ENCODE data around the gene IGFBP3.

Gene IGFBP3

DNA sequence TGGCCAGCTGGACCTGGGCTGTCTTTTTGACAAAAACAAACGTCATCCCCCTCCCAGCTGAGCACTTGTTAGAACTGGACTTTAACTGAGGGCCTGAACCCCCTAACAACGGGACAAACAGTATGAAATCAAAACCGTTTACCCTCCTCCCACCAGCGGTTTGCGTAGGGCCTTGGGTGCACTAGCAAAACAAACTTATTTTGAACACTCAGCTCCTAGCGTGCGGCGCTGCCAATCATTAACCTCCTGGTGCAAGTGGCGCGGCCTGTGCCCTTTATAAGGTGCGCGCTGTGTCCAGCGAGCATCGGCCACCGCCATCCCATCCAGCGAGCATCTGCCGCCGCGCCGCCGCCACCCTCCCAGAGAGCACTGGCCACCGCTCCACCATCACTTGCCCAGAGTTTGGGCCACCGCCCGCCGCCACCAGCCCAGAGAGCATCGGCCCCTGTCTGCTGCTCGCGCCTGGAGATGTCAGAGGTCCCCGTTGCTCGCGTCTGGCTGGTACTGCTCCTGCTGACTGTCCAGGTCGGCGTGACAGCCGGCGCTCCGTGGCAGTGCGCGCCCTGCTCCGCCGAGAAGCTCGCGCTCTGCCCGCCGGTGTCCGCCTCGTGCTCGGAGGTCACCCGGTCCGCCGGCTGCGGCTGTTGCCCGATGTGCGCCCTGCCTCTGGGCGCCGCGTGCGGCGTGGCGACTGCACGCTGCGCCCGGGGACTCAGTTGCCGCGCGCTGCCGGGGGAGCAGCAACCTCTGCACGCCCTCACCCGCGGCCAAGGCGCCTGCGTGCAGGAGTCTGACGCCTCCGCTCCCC, 32.7 kb downstream of the IGFBP3 start, which contains the start of gene IGFBP1:
Gene IGFBP1, plus strand, starts transcription at position 304 of the 808 bp plus-strand sequence. Its CDS starts 165 bp downstream, at position 469.
- peaks cover 9% of the 10 kb centered on the region for H3K27me3 ChIP-seq (ENCODE audit: control insufficient read depth, insufficient read depth, low read length)
- no peak within 1 kb of the TSS for H3K9ac ChIP-seq (ENCODE audit: low read length)
- no peaks in the 10 kb centered on the region for H3K4me1 ChIP-seq (ENCODE audit: control insufficient read depth, insufficient read depth, low read length)
- H3K4me3 ChIP-seq (ENCODE audit: low read length): peak within 1 kb of the TSS; percentile 48
- no peaks in the 10 kb centered on the region for H3K36me3 ChIP-seq (ENCODE audit: control insufficient read depth, insufficient read depth, low read length)
- H3K27ac ChIP-seq (ENCODE audit: low read depth, low read length): no peak within 1 kb of the TSS

DNA sequence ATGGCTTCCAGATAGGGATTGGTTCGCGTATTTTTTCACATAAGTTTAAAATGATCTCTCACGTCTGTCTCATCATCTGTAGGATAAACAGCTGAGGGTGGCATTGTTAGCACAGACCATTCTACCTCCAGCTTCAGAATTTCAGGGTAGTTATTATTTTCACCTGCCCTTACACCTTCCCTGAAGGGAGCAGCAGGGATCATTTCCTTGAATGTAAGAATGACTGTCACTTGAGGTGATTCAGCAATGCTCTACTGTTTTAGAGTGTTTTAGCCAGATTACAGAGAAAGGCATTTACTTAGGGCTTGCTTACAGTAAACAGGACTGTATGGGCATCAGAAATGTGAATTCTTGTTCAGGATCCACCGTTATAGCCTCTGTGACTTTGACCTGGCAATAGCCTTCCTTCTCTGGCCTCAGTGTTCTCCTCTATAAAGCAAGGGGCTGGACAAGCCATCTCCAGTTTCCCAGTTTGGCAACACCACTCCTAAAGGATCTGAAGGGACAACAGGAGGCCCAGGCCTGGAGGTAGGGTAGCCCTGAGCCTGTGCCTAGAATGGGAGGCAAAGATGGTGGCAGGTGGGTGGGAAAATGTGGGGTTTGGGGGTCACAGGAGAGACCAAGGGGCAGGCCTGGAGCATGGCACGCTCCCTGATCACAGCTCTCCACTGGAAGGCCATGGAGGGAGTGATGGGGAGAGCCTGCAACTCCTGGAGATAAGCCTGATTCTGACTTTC, 34.0 kb downstream of the IGFBP3 start:
- Histone ChIP-seq H3K9ac (ENCODE audit: low read length) (no peak overlapping the region), H3K27ac (ENCODE audit: low read depth, low read length) (no peak overlapping the region), H3K4me1 (ENCODE audit: control insufficient read depth, insufficient read depth, low read length) (no peaks in the 10 kb centered on the region), H3K36me3 (ENCODE audit: control insufficient read depth, insufficient read depth, low read length) (no peaks in the 10 kb centered on the region), H3K27me3 (ENCODE audit: control insufficient read depth, insufficient read depth, low read length) (peaks cover 9% of the 10 kb centered on the region), H3K4me3 (ENCODE audit: low read length) (no peak overlapping the region)

DNA sequence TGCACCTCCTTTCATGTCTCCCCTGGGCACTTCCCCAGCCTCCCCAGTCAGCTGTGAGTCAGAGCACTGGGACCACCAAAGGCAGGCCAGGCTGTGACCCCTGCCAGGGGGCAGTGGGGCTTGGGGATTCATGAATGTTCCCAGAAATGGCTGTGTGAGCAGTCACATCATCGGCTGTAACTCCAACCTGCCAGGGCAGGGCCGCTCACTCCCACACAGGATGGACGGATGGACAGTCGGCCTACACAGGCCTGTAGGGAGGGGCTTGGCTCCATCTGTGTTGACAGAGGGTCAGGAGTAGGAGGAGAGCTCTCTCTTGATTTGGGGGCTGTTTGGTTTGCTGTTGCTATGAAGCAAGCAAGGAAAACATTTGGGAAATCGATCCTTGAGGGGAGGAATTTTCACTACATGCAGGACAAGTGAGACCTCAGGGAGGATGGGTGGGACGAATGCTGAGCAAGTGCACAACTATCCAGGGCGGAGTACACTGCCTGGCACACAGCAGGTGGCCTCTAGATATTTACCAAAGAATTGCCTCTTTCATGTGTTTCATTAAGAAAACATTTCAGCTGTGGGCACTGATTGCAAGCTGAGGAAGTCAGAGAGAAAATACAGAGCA, 35.7 kb downstream of the IGFBP3 start:
- H3K9ac ChIP-seq (ENCODE audit: low read length): no peak overlapping the region
- no peaks in the 10 kb centered on the region for H3K4me1 ChIP-seq (ENCODE audit: control insufficient read depth, insufficient read depth, low read length)
- no peak overlapping the region for H3K4me3 ChIP-seq (ENCODE audit: low read length)
- peaks cover 9% of the 10 kb centered on the region for H3K27me3 ChIP-seq (ENCODE audit: control insufficient read depth, insufficient read depth, low read length)
- H3K27ac ChIP-seq (ENCODE audit: low read depth, low read length): no peak overlapping the region
- H3K36me3 ChIP-seq (ENCODE audit: control insufficient read depth, insufficient read depth, low read length): no peaks in the 10 kb centered on the region

DNA sequence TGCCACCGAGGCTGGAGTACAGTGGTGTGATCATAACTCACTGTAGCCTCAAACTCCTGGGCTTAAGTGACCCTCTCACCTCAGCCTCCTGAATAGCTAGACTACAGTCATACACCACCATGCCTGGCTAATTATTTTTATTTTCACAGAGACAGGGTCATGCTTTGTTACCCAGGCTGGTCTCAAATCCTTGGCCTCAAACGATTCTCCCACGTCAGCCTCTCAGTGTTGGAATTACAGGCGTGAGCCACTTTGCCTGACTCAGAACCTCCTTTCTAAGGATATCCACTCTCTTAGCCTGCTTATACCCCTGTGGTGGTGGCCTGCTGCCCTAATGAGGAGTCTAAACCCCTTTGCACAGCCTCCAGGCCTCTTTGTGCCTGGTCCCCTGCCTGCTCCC, 36.9 kb downstream of the IGFBP3 start:
- H3K9ac ChIP-seq (ENCODE audit: low read length): no peak overlapping the region
- no peak overlapping the region for H3K4me3 ChIP-seq (ENCODE audit: low read length)
- H3K27ac ChIP-seq (ENCODE audit: low read depth, low read length): no peak overlapping the region
- peaks cover 9% of the 10 kb centered on the region for H3K27me3 ChIP-seq (ENCODE audit: control insufficient read depth, insufficient read depth, low read length)
- H3K36me3 ChIP-seq (ENCODE audit: control insufficient read depth, insufficient read depth, low read length): no peaks in the 10 kb centered on the region
- no peaks in the 10 kb centered on the region for H3K4me1 ChIP-seq (ENCODE audit: control insufficient read depth, insufficient read depth, low read length)

DNA sequence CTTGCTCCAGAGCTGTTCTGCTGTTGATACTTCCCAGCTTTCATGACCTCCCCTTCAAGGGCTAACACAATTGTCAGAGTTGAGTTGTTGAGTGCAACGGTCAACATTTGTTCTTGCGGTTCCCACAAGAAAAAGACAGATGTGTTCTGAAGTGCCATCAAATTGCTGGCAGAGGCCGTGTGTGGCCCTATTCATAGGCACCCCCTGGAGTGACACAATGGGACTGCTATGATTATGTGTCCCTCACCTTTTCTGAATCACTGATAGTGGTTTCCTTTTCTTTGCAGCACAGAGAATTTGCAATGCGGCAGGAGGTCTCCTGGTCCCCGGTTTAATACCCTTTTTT, 38.6 kb downstream of the IGFBP3 start:
- H3K4me3 ChIP-seq (ENCODE audit: low read length): no peak overlapping the region
- no peaks in the 10 kb centered on the region for H3K36me3 ChIP-seq (ENCODE audit: control insufficient read depth, insufficient read depth, low read length)
- no peak overlapping the region for H3K27ac ChIP-seq (ENCODE audit: low read depth, low read length)
- no peaks in the 10 kb centered on the region for H3K4me1 ChIP-seq (ENCODE audit: control insufficient read depth, insufficient read depth, low read length)
- no peak overlapping the region for H3K9ac ChIP-seq (ENCODE audit: low read length)
- peaks cover 3% of the 10 kb centered on the region for H3K27me3 ChIP-seq (ENCODE audit: control insufficient read depth, insufficient read depth, low read length)

DNA sequence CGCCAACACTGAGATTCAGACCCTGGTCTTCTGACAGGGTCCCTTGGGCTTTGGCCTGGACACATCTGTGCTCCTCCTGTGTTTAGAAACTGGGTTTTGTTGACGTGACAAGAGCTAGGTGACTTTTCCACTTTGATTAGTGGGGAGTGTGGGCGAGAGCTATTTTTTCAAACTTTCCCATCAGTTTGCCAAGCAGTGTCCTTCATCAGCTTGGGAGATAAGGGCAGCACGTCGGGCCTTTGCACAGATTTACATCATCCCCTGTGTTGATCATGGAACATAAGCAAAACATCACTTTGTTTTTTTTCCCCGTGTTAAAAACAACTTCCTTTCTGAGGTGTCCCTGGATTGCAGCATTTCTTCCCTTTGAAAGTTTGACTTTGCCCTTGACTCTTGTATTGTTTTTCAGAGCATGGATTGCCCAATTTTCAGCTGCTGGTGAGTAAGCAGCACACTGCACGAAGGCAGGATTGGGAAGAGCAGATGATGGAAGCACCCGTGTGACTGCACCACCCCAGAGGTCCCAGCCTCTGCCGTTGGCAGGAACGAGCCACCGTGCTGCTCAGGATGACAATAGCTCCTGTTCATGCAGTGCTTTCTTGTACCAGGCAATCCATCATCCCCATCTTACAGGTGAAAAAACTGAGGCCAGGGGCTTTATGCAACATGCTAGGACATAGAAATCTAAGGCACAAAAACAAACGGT, 39.2 kb downstream of the IGFBP3 start:
- no peak overlapping the region for H3K4me3 ChIP-seq (ENCODE audit: low read length)
- H3K36me3 ChIP-seq (ENCODE audit: control insufficient read depth, insufficient read depth, low read length): no peaks in the 10 kb centered on the region
- no peak overlapping the region for H3K9ac ChIP-seq (ENCODE audit: low read length)
- H3K4me1 ChIP-seq (ENCODE audit: control insufficient read depth, insufficient read depth, low read length): no peaks in the 10 kb centered on the region
- no peak overlapping the region for H3K27ac ChIP-seq (ENCODE audit: low read depth, low read length)
- no peaks in the 10 kb centered on the region for H3K27me3 ChIP-seq (ENCODE audit: control insufficient read depth, insufficient read depth, low read length)

DNA sequence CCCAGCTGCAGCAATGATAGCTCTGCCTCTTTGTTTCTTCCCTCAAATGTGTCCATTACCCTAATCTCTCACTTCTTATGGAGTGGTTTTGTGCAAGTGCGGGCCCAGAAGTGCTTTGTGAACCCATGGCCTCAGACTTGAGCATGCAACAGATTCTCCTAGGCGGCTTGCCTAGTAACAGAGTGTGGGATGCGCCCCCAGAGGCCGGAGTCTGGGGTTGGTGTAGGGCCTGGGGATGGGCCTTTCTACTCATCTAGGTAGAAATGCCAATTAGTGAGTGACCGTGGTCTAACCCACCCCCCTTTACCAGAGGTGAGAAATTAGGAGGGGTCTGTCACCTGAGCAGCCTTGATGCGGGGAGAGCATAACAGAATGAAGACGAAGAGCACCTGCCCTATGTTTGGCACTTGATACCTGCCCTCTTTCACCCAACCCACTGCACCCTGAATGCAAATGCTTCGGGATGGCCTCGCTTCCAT, 39.8 kb downstream of the IGFBP3 start:
- H3K9ac ChIP-seq (ENCODE audit: low read length): no peak overlapping the region
- H3K27ac ChIP-seq (ENCODE audit: low read depth, low read length): no peak overlapping the region

DNA sequence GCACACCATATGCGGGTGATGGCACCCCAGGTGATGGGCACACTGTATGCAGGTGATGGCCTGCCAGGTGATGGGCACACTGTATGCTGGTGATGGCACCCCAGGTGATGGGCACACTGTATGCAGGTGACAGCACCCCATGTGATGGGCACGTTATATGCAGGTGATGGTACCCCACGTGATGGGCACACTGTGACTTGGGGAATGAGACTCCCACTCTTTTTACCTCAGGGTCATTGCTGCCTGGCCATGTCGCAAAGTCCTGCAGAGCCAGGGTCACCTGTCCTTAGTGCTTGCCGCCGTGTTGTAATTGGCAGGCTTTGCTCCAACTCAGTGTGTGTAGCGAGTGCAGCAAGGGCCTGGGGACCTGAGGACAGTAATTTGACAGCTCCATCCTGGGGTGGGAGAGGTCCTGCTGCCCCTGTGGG, 40.6 kb downstream of the IGFBP3 start:
- H3K9ac ChIP-seq (ENCODE audit: low read length): no peak overlapping the region
- H3K4me1 ChIP-seq (ENCODE audit: control insufficient read depth, insufficient read depth, low read length): no peaks in the 10 kb centered on the region
- no peak overlapping the region for H3K27ac ChIP-seq (ENCODE audit: low read depth, low read length)
- no peak overlapping the region for H3K4me3 ChIP-seq (ENCODE audit: low read length)
- no peaks in the 10 kb centered on the region for H3K27me3 ChIP-seq (ENCODE audit: control insufficient read depth, insufficient read depth, low read length)
- H3K36me3 ChIP-seq (ENCODE audit: control insufficient read depth, insufficient read depth, low read length): no peaks in the 10 kb centered on the region

More for the DNA sequence above, 39.8 kb downstream of the IGFBP3 start:
- Histone ChIP-seq H3K4me1 (ENCODE audit: control insufficient read depth, insufficient read depth, low read length) (no peaks in the 10 kb centered on the region), H3K27me3 (ENCODE audit: control insufficient read depth, insufficient read depth, low read length) (no peaks in the 10 kb centered on the region), H3K4me3 (ENCODE audit: low read length) (no peak overlapping the region), H3K36me3 (ENCODE audit: control insufficient read depth, insufficient read depth, low read length) (no peaks in the 10 kb centered on the region)

DNA sequence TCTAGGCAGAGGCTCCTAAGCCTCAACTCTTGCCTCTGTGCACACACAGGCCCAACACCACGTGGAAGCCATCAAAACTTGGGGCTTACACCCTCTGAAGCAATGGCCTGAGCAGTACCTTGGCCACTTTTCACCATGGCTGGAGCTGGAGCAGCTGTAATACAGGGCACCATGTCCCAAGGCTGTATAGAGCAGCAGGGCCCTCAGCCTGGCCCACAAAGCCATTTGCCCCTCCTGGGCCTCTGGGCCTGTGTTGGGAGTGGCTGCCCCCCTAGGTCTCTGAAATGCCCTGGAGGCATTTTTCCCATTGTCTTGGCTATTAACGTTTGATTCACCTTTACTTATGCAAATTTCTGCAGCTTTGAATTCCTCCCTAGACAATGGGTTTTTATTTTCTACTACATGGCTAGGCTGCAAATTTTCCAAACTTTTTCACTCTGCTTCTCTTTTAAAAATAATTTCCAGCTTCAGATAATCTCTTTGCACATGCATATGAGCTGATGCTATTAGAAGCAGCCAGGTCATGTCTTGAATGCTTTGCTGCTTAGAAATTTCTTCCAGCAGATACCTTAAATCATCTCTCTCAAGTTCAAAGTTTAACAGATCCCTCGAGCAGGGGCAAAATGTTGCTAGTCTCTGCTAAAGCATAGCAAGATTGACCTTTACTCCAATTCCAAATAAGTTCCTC, 42.5 kb downstream of the IGFBP3 start:
- Histone ChIP-seq H3K4me1 (ENCODE audit: control insufficient read depth, insufficient read depth, low read length) (no peaks in the 10 kb centered on the region), H3K9ac (ENCODE audit: low read length) (no peak overlapping the region), H3K36me3 (ENCODE audit: control insufficient read depth, insufficient read depth, low read length) (no peaks in the 10 kb centered on the region)

DNA sequence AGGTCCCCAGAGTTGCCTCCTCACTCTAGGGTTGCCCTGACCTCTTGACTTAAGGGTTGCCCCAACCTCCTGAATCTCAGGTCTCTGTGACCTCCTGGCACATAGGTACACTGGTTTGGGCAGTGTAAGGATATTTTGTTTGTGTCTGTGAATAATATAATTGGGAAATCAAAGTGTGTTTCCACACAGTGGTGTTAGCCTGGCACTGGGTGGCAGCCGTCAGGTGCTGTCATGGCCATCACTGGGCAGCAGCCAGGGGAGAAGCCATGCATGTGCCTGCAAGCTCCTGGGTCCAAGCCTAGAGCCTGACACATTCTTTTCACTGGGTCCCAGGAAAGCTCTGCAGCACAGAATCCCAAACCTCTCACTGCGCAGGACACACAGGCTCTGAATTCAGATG, 44.6 kb downstream of the IGFBP3 start:
- Histone ChIP-seq H3K9ac (ENCODE audit: low read length) (no peak overlapping the region), H3K4me1 (ENCODE audit: control insufficient read depth, insufficient read depth, low read length) (no peaks in the 10 kb centered on the region), H3K36me3 (ENCODE audit: control insufficient read depth, insufficient read depth, low read length) (no peaks in the 10 kb centered on the region), H3K4me3 (ENCODE audit: low read length) (no peak overlapping the region), H3K27ac (ENCODE audit: low read depth, low read length) (no peak overlapping the region), H3K27me3 (ENCODE audit: control insufficient read depth, insufficient read depth, low read length) (no peaks in the 10 kb centered on the region)

More for the DNA sequence above, 42.5 kb downstream of the IGFBP3 start:
- H3K4me3 ChIP-seq (ENCODE audit: low read length): no peak overlapping the region
- no peak overlapping the region for H3K27ac ChIP-seq (ENCODE audit: low read depth, low read length)
- H3K27me3 ChIP-seq (ENCODE audit: control insufficient read depth, insufficient read depth, low read length): no peaks in the 10 kb centered on the region

DNA sequence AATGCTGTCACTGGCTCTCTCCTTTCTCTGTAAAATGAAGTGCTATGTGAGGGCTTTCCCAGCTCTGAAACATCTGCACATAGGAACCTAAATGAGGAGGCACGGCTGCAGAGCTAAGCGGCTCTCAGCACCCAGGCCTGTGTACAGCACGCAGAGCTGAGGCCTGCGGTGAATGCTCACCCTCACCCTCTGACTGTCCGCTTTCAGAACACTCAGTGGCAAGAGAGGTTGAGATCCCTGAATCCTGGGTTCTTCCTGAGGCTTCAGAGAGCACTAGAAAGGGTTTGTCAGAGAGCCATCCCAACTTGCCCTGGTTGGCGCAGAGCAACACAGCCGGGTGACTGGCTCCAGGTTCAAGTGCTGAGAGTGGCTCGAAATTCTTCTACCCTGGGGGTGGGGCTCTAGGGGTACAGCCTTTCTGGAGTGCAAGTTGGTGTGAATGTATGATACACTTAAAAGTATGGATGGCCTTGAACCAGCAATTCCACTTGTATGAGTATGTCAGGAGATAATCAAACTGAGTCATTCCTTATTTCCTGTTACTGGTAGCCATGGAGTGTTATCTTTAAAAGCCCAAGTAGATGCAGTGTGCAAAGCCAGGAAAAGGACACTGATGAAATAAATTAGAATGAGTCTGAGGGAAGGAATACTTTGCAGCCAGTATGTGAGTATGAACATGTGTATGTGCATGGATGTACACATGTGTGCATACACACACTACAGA, 46.5 kb downstream of the IGFBP3 start:
- Histone ChIP-seq H3K36me3 (ENCODE audit: control insufficient read depth, insufficient read depth, low read length) (no peaks in the 10 kb centered on the region), H3K4me1 (ENCODE audit: control insufficient read depth, insufficient read depth, low read length) (no peaks in the 10 kb centered on the region), H3K4me3 (ENCODE audit: low read length) (no peak overlapping the region), H3K27ac (ENCODE audit: low read depth, low read length) (no peak overlapping the region), H3K9ac (ENCODE audit: low read length) (no peak overlapping the region), H3K27me3 (ENCODE audit: control insufficient read depth, insufficient read depth, low read length) (no peaks in the 10 kb centered on the region)

Measured in rectal smooth muscle tissue (tissue), 1 donor.